Mucosa of descending colon (tissue), 3 donors: ENCODE data around the gene SCN11A. TPM values are rescaled to one million over a fixed set of nuclear protein-coding genes. Genes with fewer than 3 reads are reported as not detected.

ENCODE experiments used
- total RNA-seq, 3 donors: library from RNA; stranded (reverse); fragmentation: NEBNext Ultra II Directional in 2 of 3; extraction: Animal tissue kit (Norgen Biotek cat#: 25700) in 2 of 3; gene quantifications; one replicate each; pipeline versions ENCODE4 v1.2.1 to v1.2.4, GENCODE V29; 2021 to 2023
- donor health status: DM: no; HTN: no; CAD: no; lungs with moderate emphysema.
- donor health status: DM: no; HTN: no; CAD: no.
- donor health status: DM: no; HTN: yes; CAD: no.

SCN11A gene
- total RNA-seq, 3 donors from 2014 or later: 0.23 to 2.1 (median 0.27) TPM

Other genes starting within 250 kb of the SCN11A start
- not detected for gene SCN10A, start 235.7 kb downstream of the SCN11A start, total RNA-seq
- 10 to 100 TPM; 33.0 to 46.8 (median 37.5) TPM for gene WDR48, start 72 bp upstream of the SCN11A start, total RNA-seq
- gene GORASP1, start 55.7 kb upstream of the SCN11A start, total RNA-seq: 100 to 1,000 TPM in 1 of 3 donors, 10 to 100 TPM in 2; 93.5 to 122 (median 94.7) TPM
- 10 to 100 TPM in 1 of 3 donors, 1 to 10 TPM in 2; 6.2 to 11.1 (median 7.2) TPM for gene TTC21A, start 55.7 kb upstream of the SCN11A start, total RNA-seq
- 10 to 100 TPM; 16.9 to 38.8 (median 21.4) TPM for gene CSRNP1, start 101.6 kb upstream of the SCN11A start, total RNA-seq
- gene XIRP1, start 140.7 kb upstream of the SCN11A start, total RNA-seq: under 1 TPM in 1 of 3 donors, not detected in 2; 0.31 TPM
- under 1 TPM; 0.67 to 0.94 (median 0.70) TPM for gene CX3CR1, start 228.1 kb upstream of the SCN11A start, total RNA-seq